Hepatocyte (in vitro differentiated cells): ENCODE data around the gene AMFR.

ENCODE experiments used
- CTCF ChIP-seq: fragments of 200-600 bp; sonication (generic); IDR thresholded peaks from 2 replicates; pipeline ENCODE4 v1.5.1; 2016; ENCODE audit warnings: antibody characterized with exemption, mild to moderate bottlenecking; ENCODE audit not compliant: poor library complexity
- EZH2 ChIP-seq: fragments of 200-600 bp; sonication (generic); IDR thresholded peaks from 2 replicates; pipeline ENCODE4 v1.6.1; 2016; ENCODE audit warnings: antibody characterized with exemption, mild to moderate bottlenecking, borderline replicate concordance

- TF ChIP-seq CTCF (no peak), EZH2 (no peak)
Measured at GRCh38 chr16:56327071-56327928, 98.0 kb downstream of the AMFR start.
